Aorta (tissue), 5 donors: ENCODE measurements around the gene NCS1. TPM values are rescaled to one million over a fixed set of nuclear protein-coding genes. Genes with fewer than 3 reads are reported as not detected.

Source experiments
- ATAC-seq: fragments of 200-7000 bp; cut with Tn5 transposase; one replicate; pipeline ENCODE4 v1.9.1; 2022; ENCODE audit warnings: moderate library complexity; ENCODE audit not compliant: low FRiP score
- DNase-seq, 2 donors: peaks; one replicate each; pipeline ENCODE4 v3.0.0-alpha.2; 2020
- H3K27ac ChIP-seq, 2 donors: one replicate each; pipeline ENCODE4 v1.5.1; 2013; ENCODE audit warnings: low read length in 2 of 2, mild to moderate bottlenecking in 2 of 2, moderate library complexity in 2 of 2, control low read depth in 1 of 2, inconsistent platforms in 1 of 2, low read depth in 1 of 2
- H3K27me3 ChIP-seq, 2 donors: one replicate each; pipeline ENCODE4 v1.6.1; 2013; ENCODE audit warnings: control low read depth in 1 of 2, low read length in 1 of 2, mild to moderate bottlenecking in 1 of 2, moderate library complexity in 1 of 2; ENCODE audit not compliant: insufficient read depth in 2 of 2, control insufficient read depth in 1 of 2
- H3K36me3 ChIP-seq, 2 donors: one replicate each; pipeline ENCODE4 v1.6.1; 2013; ENCODE audit warnings: control low read depth in 1 of 2, low read length in 1 of 2, mild to moderate bottlenecking in 1 of 2; ENCODE audit not compliant: insufficient read depth in 2 of 2, control insufficient read depth in 1 of 2
- H3K4me1 ChIP-seq, 2 donors: one replicate each; pipeline ENCODE4 v1.6.1; 2013; ENCODE audit warnings: low read length in 2 of 2, control low read depth in 1 of 2, mild to moderate bottlenecking in 1 of 2, moderate library complexity in 1 of 2; ENCODE audit not compliant: insufficient read depth in 2 of 2, control insufficient read depth in 1 of 2
- H3K4me3 ChIP-seq, 2 donors: one replicate each; pipeline ENCODE4 v1.5.1; 2013; ENCODE audit warnings: low read length in 2 of 2, control low read depth in 1 of 2, mild to moderate bottlenecking in 1 of 2
- H3K9me3 ChIP-seq: one replicate; pipeline ENCODE4 v1.6.1; 2013; ENCODE audit warnings: mild to moderate bottlenecking, low read length; ENCODE audit not compliant: control insufficient read depth
- WGBS, 2 donors: extraction: QIAGEN DNeasy Blood & Tissue Kit; methylation state at CpG; one replicate each; pipeline ENCODE4 v1.1.7; 2013; 5-methylcytosine and 5-hydroxymethylcytosine counted together
- intact Hi-C, 2 donors: fragments of 100-400 bp; cut with DNase I; formaldehyde crosslinking; loops; one replicate each; pipeline versions ENCODE4 v1.14.2 to v1.15.0; 2022
- polyA plus RNA-seq, 2 donors: library from polyadenylated mRNA; stranded (reverse); fragments of 200-250 nt; gene quantifications; one replicate each; pipeline ENCODE4 v1.2.3, GENCODE V29; 2013
- total RNA-seq, 2 donors: library from RNA; stranded (reverse); fragmentation: NEBNext Ultra II Directional; extraction: Animal tissue kit (Norgen Biotek cat#: 25700); gene quantifications; one replicate each; pipeline ENCODE4 v1.2.1, GENCODE V29; 2021
- donor health status: healthy with polysubstance abuse.
- donor health status: Bipolar disorder and iron deficiency.
- donor health status: DM: no; HTN: no; CAD: no.
- donor health status: DM: no; HTN: no; CAD: no.
- donor health status: DM: yes; HTN: yes; CAD: no.

Gene NCS1
- total and polyA plus RNA-seq, 4 donors, result 21.3 to 171 (median 47.4) TPM

GRCh38 chr9:130283539-130284248, 111.5 kb downstream of the NCS1 start:
- intact Hi-C loops, result no loop called here
- Histone ChIP-seq H3K36me3 (no peaks in the 10 kb centered on the region), H3K27me3 (no peaks in the 10 kb centered on the region), H3K4me3 (no peak overlapping the region), H3K9me3 (no peaks in the 10 kb centered on the region), H3K27ac (no peak overlapping the region), H3K4me1 (no peaks in the 10 kb centered on the region)
- WGBS, 2 donors, result 25 to 30% methylated on average over 4 of the region's 4 CpGs
- no peak for DNase-seq
- ATAC-seq, result no peak

DNA sequence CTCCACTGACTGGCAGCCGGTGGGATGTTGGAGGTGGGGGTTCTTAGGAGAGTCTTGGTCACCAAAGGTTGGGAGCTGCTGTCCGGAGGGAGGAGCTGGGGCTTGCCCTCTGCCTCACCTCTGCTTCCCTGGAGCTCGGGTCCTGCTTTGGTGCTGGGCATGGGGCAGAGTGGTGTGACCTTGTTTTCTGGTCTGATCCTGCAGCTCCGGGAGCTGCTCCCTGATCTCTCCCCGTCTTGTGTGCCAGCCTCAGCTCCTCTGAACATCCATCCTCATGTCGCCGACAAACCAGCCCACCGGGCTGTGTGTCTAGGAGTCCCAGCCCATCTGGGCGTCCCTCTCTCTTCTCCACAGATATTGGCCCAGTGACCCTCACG, 112.0 kb downstream of the NCS1 start:
- DNase-seq (no peak), ATAC-seq (no peak)
- no peaks in the 10 kb centered on the region for H3K36me3 ChIP-seq
- no peak overlapping the region for H3K27ac ChIP-seq
- intact Hi-C loops, result no loop called here
- no peaks in the 10 kb centered on the region for H3K4me1 ChIP-seq
- 60 to 66% methylated on average over 10 of the region's 10 CpGs for WGBS, 2 donors
- no peaks in the 10 kb centered on the region for H3K27me3 ChIP-seq
- no peaks in the 10 kb centered on the region for H3K9me3 ChIP-seq
- no peak overlapping the region for H3K4me3 ChIP-seq

- intact Hi-C loops, result no loop called here
- H3K4me3 ChIP-seq, result no peak overlapping the region
- no peaks in the 10 kb centered on the region for H3K36me3 ChIP-seq
- H3K4me1 ChIP-seq, result no peaks in the 10 kb centered on the region
- H3K27me3 ChIP-seq, result no peaks in the 10 kb centered on the region
- no peaks in the 10 kb centered on the region for H3K9me3 ChIP-seq
- DNase-seq (no peak), ATAC-seq (no peak)
- H3K27ac ChIP-seq, result no peak overlapping the region
- 91 to 92% methylated on average over 7 of the region's 7 CpGs for WGBS, 2 donors
These were observed 112.5 kb downstream of the NCS1 start for GRCh38 chr9:130284690-130285089.

- Histone ChIP-seq H3K4me3 (no peak overlapping the region), H3K27ac (no peak overlapping the region), H3K4me1 (no peaks in the 10 kb centered on the region), H3K9me3 (no peaks in the 10 kb centered on the region), H3K27me3 (no peaks in the 10 kb centered on the region), H3K36me3 (no peaks in the 10 kb centered on the region)
- no peak for ATAC-seq
- DNase-seq, result no peak
- intact Hi-C loops, result no loop called here
- 80 to 81% methylated on average over 9 of the region's 9 CpGs for WGBS, 2 donors
These were observed 113.1 kb downstream of the NCS1 start for GRCh38 chr9:130285271-130285670.

DNA sequence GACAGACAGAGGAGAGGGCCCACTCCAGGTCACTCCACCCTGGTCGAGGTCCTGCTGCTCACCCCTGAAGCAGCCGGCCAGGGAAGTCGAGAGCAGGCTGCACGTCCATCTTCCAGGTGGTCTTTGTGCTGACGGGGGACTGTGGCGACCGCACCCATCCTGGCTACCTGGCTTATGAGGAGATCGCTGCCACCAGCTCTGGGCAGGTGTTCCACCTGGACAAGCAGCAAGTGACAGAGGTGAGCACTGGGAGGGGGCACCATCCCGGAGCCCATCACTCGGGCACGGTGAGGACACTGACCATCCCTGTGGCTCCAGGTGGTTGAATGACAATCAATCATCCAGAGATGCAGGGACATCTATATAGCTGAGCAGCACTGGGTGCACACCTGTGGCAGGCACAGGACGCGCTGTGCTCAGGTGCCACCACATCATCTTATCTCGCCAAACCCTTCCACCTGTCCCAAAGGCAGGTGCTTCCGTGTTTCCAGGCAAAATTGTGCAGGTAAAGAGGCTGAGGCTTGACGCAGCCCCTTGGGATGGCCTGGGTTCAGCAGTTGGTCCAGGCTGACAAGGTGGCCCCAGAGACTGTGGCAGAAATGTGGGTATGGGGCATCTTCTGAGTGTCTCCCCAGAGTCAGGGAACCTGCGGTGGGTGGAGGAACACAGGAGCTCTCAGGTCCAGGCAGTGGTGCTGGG, 114.0 kb downstream of the NCS1 start:
- ATAC-seq, result no peak
- no peak for DNase-seq
- Histone ChIP-seq H3K4me1 (no peaks in the 10 kb centered on the region), H3K4me3 (no peak overlapping the region), H3K36me3 (no peaks in the 10 kb centered on the region), H3K27me3 (no peaks in the 10 kb centered on the region), H3K9me3 (no peaks in the 10 kb centered on the region), H3K27ac (no peak overlapping the region)
- WGBS, 2 donors, result 89 to 91% methylated on average over 17 of the region's 17 CpGs
- intact Hi-C loops, result no loop called here

Other genes starting within 250 kb of the NCS1 start
- gene FNBP1, start 129.2 kb upstream of the NCS1 start, total RNA-seq, result 10 to 100 TPM; 92.2 to 92.9 TPM
- gene FNBP1, start 129.2 kb upstream of the NCS1 start, polyA plus RNA-seq, result 10 to 100 TPM; 21.9 to 35.4 TPM
- 10 to 100 TPM; 43.3 to 48.2 TPM for gene GPR107, start 118.5 kb upstream of the NCS1 start, total RNA-seq
- 10 to 100 TPM in 1 of 2 donors, 1 to 10 TPM in 1; 7.4 to 26.9 TPM for gene GPR107, start 118.5 kb upstream of the NCS1 start, polyA plus RNA-seq
- 10 to 100 TPM in 1 of 2 donors, 1 to 10 TPM in 1; 7.8 to 14.8 TPM for gene HMCN2, start 93.4 kb downstream of the NCS1 start, total RNA-seq
- gene HMCN2, start 93.4 kb downstream of the NCS1 start, polyA plus RNA-seq, result 1 to 10 TPM in 1 of 2 donors, under 1 TPM in 1; 0.25 to 1.4 TPM